Measurements from ENCODE around the gene DNAJB9. TPM values are rescaled to one million over a fixed set of nuclear protein-coding genes. Genes with fewer than 3 reads are reported as not detected.
A peak's percentile ranks its signal among the peaks of the same experiment; 100 is the strongest.

Gene DNAJB9
- total RNA-seq, 1 donor: 39.9 TPM

GRCh38 chr7:108603656-108604306 is 34.1 kb downstream of the DNAJB9 start:
- no peak for DNase-seq (ENCODE audit: low read depth)
- no peak overlapping the region for H3K4me3 ChIP-seq (ENCODE audit: low read depth, low read length)
- no peak for TF ChIP-seq CTCF (IDR thresholded peaks at IDR 0.05; ENCODE audit: insufficient read depth, low read length)

- no peak overlapping the region for H3K4me3 ChIP-seq (ENCODE audit: low read depth, low read length)
These were observed 34.8 kb downstream of the DNAJB9 start for GRCh38 chr7:108604307-108605077.

GRCh38 chr7:108605559-108606201 is 36.0 kb downstream of the DNAJB9 start:
- no peak for DNase-seq (ENCODE audit: low read depth)
- no peak for TF ChIP-seq CTCF (IDR thresholded peaks at IDR 0.05; ENCODE audit: insufficient read depth, low read length)
- H3K4me3 ChIP-seq (ENCODE audit: low read depth, low read length): no peak overlapping the region

More at GRCh38 chr7:108604307-108605077, 34.8 kb downstream of the DNAJB9 start:
- no peak for DNase-seq (ENCODE audit: low read depth)
- TF ChIP-seq CTCF (IDR thresholded peaks at IDR 0.05; ENCODE audit: insufficient read depth, low read length): no peak

GRCh38 chr7:108609643-108610042 is 40.0 kb downstream of the DNAJB9 start:
- H3K4me3 ChIP-seq (ENCODE audit: low read depth, low read length): no peak overlapping the region
- TF ChIP-seq CTCF (IDR thresholded peaks at IDR 0.05; ENCODE audit: insufficient read depth, low read length): no peak
- DNase-seq (ENCODE audit: low read depth): no peak

GRCh38 chr7:108611268-108611667 is 41.6 kb downstream of the DNAJB9 start:
- no peak for DNase-seq (ENCODE audit: low read depth)
- TF ChIP-seq CTCF (IDR thresholded peaks at IDR 0.05; ENCODE audit: insufficient read depth, low read length): no peak
- no peak overlapping the region for H3K4me3 ChIP-seq (ENCODE audit: low read depth, low read length)

GRCh38 chr7:108613147-108613948 is 43.7 kb downstream of the DNAJB9 start:
- peak; percentile 61 for DNase-seq (ENCODE audit: low read depth)
- peak; percentile 50 for TF ChIP-seq CTCF (IDR thresholded peaks at IDR 0.05; ENCODE audit: insufficient read depth, low read length)
- H3K4me3 ChIP-seq (ENCODE audit: low read depth, low read length): no peak overlapping the region
